GM18861 (cell line): Measurements from ENCODE around the gene CDIPT.
"Not testable (repeated sequence)": the region's sequence is repeated elsewhere in the genome, so short reads cannot be mapped to it uniquely, and the experiment has no call there.

Source experiments
- ATAC-seq: cut with Tn5 transposase; IDR thresholded peaks from one replicate; pipeline ENCODE4 v1.9.1; 2021; ENCODE audit not compliant: unreplicated experiment

Gene CDIPT

GRCh38 chr16:29897333-29897732 lies 34.3 kb upstream of the CDIPT start:
- ATAC-seq: no peak

GRCh38 chr16:29896841-29897240 lies 33.8 kb upstream of the CDIPT start:
- no peak for ATAC-seq

DNA sequence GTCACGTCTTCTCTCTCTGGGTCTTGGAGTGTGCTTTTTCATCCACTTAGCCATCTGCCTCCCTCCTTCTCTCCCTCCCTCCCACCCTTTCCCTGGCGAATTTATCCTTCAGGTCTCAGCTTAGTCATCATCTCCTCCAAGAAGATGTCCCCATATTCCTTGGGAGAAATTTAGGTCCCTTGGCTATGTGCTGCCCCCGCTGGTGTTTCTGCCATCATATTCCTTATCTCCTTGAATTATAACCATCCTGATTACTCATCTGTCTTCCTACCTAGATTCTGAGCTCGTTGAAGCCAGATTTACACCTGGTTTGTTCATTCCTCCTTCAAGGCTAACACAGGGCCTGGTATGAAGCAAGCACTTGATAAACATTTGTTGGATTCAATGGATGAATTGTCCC lies 31.3 kb upstream of the CDIPT start:
- no peak for ATAC-seq

GRCh38 chr16:29893553-29893952 lies 30.5 kb upstream of the CDIPT start:
- no peak for ATAC-seq

GRCh38 chr16:29892458-29892813 lies 29.4 kb upstream of the CDIPT start:
- ATAC-seq: no peak

- no peak for ATAC-seq
These were observed 28.8 kb upstream of the CDIPT start for GRCh38 chr16:29891525-29892457.

DNA sequence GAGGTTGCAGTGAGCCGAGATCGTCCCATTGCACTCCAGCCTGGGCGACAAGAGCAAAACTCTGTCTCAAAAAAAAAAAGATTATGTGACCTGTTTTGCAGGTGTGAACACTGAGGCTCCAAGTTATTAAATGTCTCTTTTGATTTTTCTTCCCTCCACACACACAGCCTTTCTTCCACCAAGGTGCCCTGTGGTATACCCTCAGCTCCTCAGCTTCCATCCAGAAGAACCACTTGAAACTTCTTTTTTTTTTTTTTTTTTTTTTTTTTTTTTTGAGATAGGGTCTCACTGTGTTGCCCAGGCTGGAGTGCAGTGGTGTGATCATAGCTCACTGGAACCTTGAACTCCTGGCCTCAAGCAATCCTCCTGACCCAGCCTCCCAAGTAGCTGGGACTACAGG lies 26.3 kb upstream of the CDIPT start:
- not testable (repeated sequence) for ATAC-seq

- no peak for ATAC-seq
These were observed 21.0 kb upstream of the CDIPT start for GRCh38 chr16:29883987-29884386.

DNA sequence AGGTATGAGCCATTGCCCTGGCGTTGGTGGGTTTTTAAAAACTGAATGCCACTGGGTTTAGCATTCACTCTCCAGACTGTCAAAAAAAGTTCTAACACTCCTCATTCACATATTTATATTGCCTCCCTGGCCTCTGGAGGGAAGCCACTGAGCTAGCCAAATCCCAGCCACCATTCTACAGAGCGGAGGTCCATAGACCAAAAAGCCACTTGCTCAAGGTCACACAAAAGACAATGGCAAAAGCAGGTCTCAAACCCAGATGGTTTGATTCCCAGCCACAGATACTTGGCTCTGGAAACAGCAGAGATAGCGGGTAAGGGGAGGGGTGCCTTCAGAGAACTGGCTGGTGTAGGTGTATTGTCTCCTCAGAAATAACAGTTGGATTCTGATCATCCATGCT lies 18.0 kb upstream of the CDIPT start:
- no peak for ATAC-seq

DNA sequence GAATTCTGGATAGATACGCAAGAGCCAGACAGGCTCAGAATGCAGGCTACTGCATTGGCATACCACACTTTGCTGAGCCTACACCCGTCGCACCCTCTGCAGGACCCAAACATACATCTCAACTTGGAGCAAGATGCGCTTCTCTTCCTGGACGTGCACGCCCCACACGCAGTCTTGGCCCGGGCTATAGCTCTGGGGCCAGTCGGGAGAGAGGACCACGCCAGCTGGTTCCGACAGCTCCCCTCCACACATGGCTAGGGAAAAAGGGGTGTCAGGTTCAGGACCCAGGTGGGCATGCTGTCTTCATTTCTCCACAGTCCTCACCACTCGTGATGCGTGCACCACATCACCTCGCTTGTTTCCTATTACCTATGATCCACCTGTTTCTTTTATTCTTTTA lies 15.1 kb upstream of the CDIPT start:
- no peak for ATAC-seq

- no peak for ATAC-seq
These were observed 14.4 kb upstream of the CDIPT start for GRCh38 chr16:29877266-29877961.

DNA sequence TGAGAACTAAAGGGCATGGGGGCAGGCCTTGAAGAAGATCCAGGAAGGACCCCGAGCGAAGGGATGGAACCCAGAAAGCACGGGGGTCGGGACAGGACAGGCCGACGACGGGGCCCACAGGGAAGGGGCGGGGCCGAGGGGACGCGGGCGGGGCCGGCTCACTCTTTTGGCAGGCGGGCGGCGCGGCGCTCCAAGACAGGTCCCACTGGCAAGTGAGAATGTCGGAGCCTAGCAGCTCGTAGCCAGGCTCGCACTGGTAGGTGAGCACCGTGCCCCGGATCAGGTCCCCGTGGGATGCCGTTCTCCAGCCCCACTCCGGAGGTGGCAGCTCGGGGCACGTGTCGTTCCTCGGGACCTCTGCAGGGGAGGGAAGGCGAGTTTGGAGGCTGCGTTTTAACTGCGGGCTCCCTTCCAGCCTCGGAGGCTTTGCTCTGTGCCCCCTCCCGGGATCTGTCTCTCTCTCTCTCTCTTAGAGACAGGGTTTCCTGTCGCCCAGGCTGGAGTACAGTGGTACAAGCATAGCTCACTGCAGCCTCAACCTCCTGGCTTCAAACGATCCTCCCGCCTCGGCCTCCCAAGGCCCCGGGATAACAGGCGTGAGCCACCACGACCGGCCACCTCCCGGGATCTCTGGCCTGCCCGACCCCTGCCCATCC lies 13.7 kb upstream of the CDIPT start:
- ATAC-seq: no peak

- ATAC-seq: no peak
These were observed 13.2 kb upstream of the CDIPT start for GRCh38 chr16:29876217-29876593.

GRCh38 chr16:29875206-29875605 lies 12.2 kb upstream of the CDIPT start:
- no peak for ATAC-seq

DNA sequence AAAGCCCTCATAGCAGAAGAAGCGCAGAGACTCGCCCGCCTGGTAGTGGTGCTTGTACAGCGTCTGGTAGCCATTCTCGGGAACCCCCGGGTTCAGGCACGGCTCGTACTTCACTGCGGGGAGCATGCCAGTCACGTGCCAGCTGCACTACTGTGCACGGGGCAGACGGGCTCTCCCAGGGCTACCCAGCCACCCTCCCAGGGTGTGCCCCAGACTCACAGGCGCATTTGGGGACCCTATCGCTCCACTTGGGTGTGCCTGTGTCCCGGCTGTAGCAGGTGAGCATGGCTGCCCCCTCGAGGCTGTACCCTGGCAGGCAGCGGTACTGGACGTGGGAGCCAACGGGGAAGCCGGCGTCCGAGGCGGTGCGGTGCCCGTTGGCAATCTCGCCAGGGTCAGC lies 10.3 kb upstream of the CDIPT start:
- no peak for ATAC-seq

GRCh38 chr16:29871822-29872546 lies 9.0 kb upstream of the CDIPT start:
- ATAC-seq: no peak

DNA sequence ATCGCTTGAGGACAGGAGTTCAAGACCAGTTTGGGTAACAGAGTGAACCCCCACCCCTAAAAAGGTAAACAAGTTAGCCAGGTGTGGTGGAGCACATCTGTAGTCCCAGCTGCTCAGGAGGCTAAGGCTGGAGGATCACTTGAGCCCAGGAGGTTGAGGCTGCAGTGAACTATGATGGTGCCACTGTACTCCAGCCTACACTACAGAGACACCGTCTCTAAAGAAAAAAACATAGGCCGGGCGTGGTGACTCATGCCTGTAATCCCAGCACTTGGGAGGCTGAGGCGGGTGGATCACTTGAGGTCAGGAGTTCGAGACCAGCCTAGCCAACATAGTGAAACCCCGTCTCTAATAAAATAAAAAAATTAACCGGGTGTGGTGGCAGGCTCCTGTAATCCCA lies 6.0 kb upstream of the CDIPT start:
- ATAC-seq: not testable (repeated sequence)

GRCh38 chr16:29868396-29869009 lies 5.5 kb upstream of the CDIPT start:
- no peak for ATAC-seq

DNA sequence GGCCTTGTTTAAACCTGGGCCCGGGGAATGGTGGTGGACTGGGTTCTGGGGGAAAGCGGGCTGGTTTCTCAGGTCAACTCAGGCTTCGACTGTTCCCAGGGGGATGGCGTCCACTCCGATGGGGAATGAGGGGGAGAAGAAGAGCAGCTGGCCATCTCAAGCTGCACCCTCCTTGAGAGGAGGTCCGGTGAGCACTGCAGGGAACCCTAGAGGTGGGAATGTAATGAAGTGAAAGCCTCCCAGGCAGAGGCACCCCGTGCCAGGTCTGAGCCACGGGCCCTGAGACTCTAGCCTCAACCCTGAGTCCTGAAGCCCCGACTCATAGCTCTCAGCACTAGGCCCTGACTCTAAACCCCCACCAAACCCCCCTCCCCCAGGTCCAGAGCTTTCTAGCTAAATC lies 1.2 kb upstream of the CDIPT start:
- no peak for ATAC-seq

- no peak for ATAC-seq
These were observed 601 bp upstream of the CDIPT start for GRCh38 chr16:29863669-29863984.

- no peak for ATAC-seq
These were observed 593 bp downstream of the CDIPT start for GRCh38 chr16:29862383-29862883.
